Stimulated activated CD8-positive, alpha-beta memory T cell treated with anti-CD3 and anti-CD28 coated beads, Interleukin-7, amount 100 ng/mL, for 24 hours (primary cell): ENCODE data around the gene SPECC1L.

Experiments used
- DNase-seq: peaks from one replicate; pipeline ENCODE4 v3.0.0-alpha.2; 2020; ENCODE audit warnings: low read depth

SPECC1L gene

GRCh38 chr22:24400726-24401596, 130.3 kb downstream of the SPECC1L start:
- no peak for DNase-seq

DNA sequence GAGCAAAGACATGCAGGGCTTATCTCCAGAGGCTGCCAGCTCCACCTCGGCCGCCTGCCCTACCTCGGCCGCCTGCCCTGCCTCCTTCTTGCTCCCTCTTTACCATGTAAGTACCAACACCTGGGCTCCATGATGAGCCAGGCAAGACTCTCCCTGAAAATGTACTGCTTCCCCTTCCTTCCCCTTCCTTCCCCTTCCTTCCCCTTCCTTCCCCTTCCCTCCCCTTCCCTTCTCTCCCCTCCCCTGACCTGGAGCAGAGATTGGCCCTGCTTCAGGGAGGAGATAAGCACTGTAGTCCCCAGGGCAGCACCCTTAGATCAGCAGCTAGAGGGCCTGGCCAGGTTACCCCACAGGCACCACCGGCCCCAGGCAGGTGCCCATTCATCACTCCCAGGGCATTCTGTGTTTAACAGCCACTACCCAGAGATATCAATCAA, 131.3 kb downstream of the SPECC1L start:
- DNase-seq = no peak

GRCh38 chr22:24402460-24403192, 132.0 kb downstream of the SPECC1L start:
- DNase-seq = no peak

DNA sequence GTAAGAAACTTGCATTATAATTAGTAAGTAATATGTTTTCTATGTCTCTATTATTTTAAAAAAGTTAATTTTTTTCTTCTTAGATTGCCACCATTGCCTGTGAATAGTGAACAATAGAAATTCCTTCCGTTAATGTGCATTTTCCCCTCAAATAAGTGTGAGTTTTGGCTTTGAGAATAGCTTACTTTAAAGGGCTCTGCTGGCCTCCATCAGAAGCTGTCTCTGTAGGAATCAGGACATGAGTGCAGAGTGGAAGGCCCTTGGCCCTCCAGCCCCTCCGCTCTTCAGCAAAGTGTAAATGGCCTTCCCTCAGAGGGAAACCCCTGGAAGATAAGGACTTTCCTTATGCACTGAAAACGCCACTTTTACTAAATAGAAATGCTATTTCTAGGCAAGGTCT, 132.7 kb downstream of the SPECC1L start:
- DNase-seq = no peak

- DNase-seq = no peak
Observed at GRCh38 chr22:24404561-24405275, 134.1 kb downstream of the SPECC1L start.

GRCh38 chr22:24405631-24406321, 135.1 kb downstream of the SPECC1L start:
- DNase-seq = no peak

DNA sequence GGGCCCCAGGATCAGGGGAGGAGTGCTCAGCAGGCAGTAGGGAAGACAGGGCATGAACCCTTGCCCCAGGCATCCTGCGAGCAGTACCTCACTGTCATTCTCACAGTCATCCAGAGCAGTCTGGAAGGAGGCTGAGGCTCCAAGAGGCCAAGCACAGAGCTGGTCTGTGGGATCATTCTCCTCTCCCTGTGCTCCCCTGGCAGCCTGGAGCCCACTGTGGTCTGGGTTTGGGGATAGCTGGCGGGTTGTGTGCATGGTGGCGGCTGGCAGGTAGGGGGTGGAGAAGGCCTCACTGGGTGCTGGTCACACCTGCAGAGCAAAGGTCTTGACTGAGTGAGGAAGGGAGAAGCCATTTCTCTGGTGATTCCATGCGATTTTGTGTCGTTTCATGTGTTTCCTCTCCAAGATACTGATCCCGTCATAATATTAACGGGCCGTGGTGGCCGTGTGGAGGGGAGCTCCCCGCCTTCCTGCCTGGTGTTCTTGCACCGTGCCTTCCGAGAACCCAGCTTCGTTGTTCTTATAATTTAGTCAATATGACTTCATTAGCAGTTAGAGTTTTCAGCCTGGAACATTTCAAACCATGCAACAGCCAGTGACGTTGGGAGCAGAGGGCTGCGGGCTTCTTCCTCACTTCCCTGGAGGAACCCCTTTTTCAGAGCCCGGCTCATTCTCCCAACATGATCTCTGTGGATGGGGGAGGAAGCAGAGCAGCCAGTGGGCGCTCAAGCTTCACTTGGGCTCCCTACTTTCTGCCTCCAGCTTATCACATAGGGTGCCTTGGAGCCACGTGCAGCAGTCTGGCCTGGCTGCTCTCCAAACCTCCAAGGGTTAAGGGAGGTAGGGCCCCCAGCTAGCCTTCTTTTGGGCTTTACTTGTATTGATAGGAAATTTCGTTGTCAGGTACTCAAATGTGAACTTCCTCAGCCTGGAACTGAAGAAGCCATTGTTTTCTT, 136.0 kb downstream of the SPECC1L start:
- no peak for DNase-seq

DNA sequence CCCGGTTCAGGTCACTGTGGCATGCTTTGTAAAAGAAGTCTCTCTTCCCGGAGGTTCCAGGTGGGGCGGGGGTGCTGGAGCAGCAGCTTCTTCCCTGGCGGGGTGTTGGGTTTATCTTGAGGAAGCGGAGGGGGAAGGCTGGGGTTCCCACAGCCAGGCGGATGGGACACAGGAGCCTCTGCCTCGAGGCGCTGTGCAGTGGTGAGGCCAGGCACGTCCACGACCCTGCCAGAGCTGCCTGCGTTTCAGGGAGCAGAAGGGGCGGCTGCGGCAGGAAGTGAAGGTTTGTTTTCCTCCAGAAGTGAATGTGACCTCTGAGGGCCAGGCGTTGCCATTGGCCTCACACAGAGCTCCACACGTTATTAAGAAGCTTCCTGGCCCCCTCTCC, 136.6 kb downstream of the SPECC1L start:
- no peak for DNase-seq

- no peak for DNase-seq
Observed at GRCh38 chr22:24407884-24408283, 137.3 kb downstream of the SPECC1L start.

DNA sequence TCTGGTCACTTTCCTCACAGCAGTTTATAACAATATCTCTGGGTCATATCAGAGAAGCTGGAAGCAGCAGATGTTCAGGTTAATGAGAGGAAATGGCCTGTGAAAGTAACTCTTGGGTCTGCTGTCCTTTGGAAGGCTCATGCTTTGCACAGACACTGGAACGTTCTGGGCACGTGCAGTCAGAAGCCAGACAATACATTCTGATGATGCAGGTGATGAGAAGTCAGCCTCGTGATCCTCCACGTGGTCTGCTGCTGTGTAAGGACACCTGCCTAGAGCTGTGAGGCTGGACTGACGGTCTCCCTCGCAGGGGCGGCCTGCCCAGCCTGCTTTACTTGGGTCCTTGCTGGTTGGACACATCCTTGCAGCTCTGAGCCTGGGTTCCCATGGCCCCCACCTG, 138.0 kb downstream of the SPECC1L start:
- DNase-seq = no peak

GRCh38 chr22:24409707-24410106, 139.1 kb downstream of the SPECC1L start:
- DNase-seq = no peak

DNA sequence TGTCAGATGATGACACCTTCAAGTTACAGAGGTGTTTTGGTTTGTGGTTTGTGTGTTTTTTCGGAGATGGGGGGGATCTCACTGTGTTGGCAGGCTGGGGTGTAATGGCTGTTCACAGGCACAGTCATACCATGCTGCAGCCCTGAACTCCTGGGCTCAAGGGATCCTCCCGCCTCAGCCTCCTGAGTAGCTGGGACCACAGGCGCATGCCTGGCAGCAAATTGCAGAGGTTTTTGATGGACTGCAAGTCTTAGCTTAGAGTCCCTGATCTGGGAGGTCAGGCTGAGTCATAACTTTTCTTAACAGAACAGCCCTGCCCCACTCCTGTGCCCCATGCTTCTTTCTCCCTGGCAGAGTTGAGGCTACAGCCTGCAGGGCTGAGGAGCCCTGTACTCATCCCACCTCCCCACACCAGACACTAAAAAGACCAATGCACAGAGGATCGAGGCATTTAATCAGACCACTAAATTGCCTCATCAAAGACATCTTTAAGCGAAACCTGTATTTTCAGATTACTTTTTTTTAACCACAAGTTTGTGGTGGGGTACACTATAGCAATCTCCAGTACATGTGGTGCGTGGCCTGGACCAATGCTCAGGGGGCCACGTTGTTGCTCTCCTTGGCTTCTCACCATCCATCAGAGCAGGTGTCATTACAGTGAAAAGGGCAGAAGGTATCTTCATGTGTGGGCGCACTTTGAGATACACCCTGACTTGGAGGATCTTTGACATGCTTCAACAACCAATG, 139.7 kb downstream of the SPECC1L start:
- no peak for DNase-seq

GRCh38 chr22:24411256-24412004, 140.8 kb downstream of the SPECC1L start:
- DNase-seq = no peak

DNA sequence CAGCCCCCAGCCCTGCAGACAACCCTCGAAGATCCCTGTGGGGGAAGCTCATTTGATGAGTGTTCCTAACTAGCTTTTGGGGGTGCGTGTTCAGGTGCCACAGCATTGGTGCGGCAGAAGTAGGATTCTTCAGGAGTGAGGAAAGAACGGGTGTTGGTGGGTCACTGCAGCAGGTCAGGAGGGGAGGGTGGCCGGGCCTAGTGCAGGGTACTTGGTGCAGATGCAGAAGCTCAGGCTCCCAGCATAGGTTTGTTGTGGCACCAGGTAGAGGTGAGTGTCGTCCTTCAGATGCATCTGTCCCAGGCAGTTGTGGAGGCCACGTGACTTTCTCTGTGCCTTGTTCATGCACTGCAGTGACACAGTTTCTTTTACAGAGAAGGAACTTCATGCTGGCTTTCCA, 141.6 kb downstream of the SPECC1L start:
- no peak for DNase-seq

- DNase-seq = no peak
Observed at GRCh38 chr22:24413271-24413670, 142.6 kb downstream of the SPECC1L start.

GRCh38 chr22:24413736-24414385, 143.2 kb downstream of the SPECC1L start:
- DNase-seq = no peak

DNA sequence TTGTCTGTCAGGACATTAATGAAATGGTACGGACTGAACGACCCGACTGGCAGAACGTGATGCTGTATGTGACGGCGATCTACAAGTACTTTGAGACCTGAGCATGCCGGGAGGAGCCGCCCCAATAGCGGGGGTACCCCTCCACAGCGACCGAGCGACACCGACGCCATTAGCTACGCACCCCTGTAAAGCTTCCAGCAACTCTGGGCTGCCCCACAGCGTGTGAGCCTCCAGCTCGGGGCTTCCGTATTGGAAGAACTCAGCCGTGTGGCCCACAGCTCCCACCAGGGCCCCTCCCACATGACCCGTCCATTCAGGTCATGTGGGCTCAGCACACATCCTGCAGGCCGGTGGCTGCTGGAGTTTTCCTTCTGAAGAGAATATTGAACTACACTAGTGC, 143.9 kb downstream of the SPECC1L start:
- no peak for DNase-seq

DNA sequence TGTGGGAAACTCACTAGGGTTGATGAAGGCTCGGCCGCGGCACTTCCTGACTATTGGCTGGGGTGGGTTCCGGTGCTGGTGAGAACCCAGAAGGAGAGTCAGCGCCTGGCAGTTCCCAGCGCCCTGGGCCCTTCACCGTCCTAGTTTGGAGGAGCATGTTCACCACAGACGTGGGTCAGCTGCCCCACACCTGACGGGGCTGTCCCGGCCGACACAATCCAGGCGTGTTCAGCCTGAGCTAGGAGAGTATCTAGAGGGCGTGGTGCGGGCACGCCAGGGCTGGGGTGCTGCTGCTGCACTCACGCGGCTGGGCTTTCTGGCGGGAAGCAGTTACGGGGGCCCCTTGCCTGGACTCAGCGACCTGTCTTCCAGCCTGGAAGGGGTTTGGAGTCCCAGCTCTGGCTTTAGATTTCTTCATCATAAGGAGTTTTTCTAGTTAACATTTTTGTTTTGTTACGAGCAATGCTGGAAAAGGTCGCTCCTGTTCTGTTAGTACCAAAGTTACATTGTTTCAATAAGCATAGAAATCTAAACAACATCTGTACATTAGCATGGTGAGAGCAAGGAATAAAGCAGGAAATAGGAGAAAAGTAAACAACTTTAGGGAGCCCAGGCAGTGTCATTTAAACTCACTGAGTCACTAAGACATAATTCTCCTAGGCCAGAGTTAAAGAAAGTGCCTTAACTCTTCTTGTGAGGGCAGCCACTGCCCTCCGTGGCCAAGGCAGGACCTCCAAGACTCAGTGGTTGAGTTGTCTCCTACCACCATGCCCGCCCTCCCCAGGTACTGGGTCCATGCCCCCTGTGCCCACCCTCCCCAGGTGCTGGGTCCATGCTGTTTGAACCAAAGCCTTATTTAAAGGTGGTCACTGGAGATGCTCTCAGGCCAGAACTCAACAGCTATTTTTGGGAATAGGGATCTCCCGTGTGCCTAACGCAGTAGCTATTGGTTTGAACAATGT, 144.6 kb downstream of the SPECC1L start:
- no peak for DNase-seq
